Caco-2 (cell line): ENCODE results near the gene GATM. TPM values are rescaled to one million over a fixed set of nuclear protein-coding genes. Genes with fewer than 3 reads are reported as not detected.

ENCODE experiments used
- BruUV-seq: library from RNA; stranded (reverse); fragments of 400-500 nt; replicated peaks from 2 replicates; lab custom pipeline; 2021; lab: Mats Ljungman, UMichigan
- CTCF ChIA-PET: fragments of 300-600 bp; sonication (Branson Sonifier 250); formaldehyde crosslinking; loops from one replicate; lab custom pipeline; 2022; ENCODE audit warnings: antibody characterized with exemption; lab: Charles Lee
- POLR2A ChIA-PET: fragments of 300-600 bp; sonication (Branson Sonifier 250); formaldehyde crosslinking; loops from one replicate; lab custom pipeline; 2022; ENCODE audit warnings: antibody characterized with exemption; lab: Charles Lee
- DNase-seq, 2 experiments: peaks; one replicate each; pipeline versions ENCODE4 v3.0.0 to v3.0.0-alpha.2; 2020 to 2022
- H3K27me3 ChIP-seq: replicated peaks from 2 replicates; pipeline ENCODE4 v1.6.0; 2011; ENCODE audit warnings: low read length; ENCODE audit not compliant: control insufficient read depth, insufficient read depth
- H3K36me3 ChIP-seq: 2 replicates; pipeline ENCODE4 v1.5.1; 2011; ENCODE audit warnings: low read length; ENCODE audit not compliant: control insufficient read depth, insufficient read depth
- H3K4me1 ChIP-seq: fragments of 250-450 bp; sonication (Bioruptor Pico); 2 replicates; pipeline ENCODE4 v1.5.1; 2020; ENCODE audit warnings: mild to moderate bottlenecking
- H3K4me3 ChIP-seq: 2 replicates; pipeline ENCODE4 v1.5.1; 2011; ENCODE audit warnings: low read depth, mild to moderate bottlenecking, control low read depth, low read length
- H3K9me3 ChIP-seq: fragments of 250-450 bp; sonication (Bioruptor Pico); 2 replicates; pipeline ENCODE4 v1.5.1; 2020; ENCODE audit warnings: mild to moderate bottlenecking, moderate library complexity
- H3K27ac Mint-ChIP-seq: one replicate; pipeline ENCODE4 v1.8.0; 2022; ENCODE audit warnings: mixed read lengths; ENCODE audit not compliant: unreplicated experiment
- H3K27me3 Mint-ChIP-seq: one replicate; pipeline ENCODE4 v1.8.0; 2022; ENCODE audit warnings: mixed read lengths; ENCODE audit not compliant: insufficient read depth, unreplicated experiment
- H3K36me3 Mint-ChIP-seq: one replicate; pipeline ENCODE4 v1.8.0; 2022; ENCODE audit warnings: mild to moderate bottlenecking, mixed read lengths; ENCODE audit not compliant: insufficient read depth, unreplicated experiment
- H3K4me1 Mint-ChIP-seq: one replicate; pipeline ENCODE4 v1.8.0; 2022; ENCODE audit warnings: low read depth, mixed read lengths; ENCODE audit not compliant: unreplicated experiment
- H3K4me3 Mint-ChIP-seq: one replicate; pipeline ENCODE4 v1.8.0; 2022; ENCODE audit warnings: mild to moderate bottlenecking, moderate library complexity, mixed read lengths; ENCODE audit not compliant: unreplicated experiment
- H3K9me3 Mint-ChIP-seq: one replicate; pipeline ENCODE4 v1.8.0; 2022; ENCODE audit warnings: mixed read lengths; ENCODE audit not compliant: unreplicated experiment
- intact Hi-C: fragments of 100-400 bp; cut with micrococcal nuclease; formaldehyde crosslinking; loops from one replicate; pipeline ENCODE4 v1.10.0; 2022; ENCODE audit not compliant: unreplicated experiment
- total RNA-seq: library from RNA; stranded (reverse); gene quantifications from 2 replicates; pipeline ENCODE4 v1.2.3, GENCODE V29; 2022
- TF ChIP-seq, protein P1 (sequence below), 2 experiments: fragments of 200-600 bp in 1 of 2; IDR thresholded peaks; 1 replicate in 1 of 2; 2 replicates in 1 of 2; pipeline versions ENCODE4 v1.5.1 to v1.8.0; 2011 to 2022; ENCODE audit warnings: antibody characterized with exemption in 1 of 2, control low read depth in 1 of 2, inconsistent platforms in 1 of 2, low read depth in 1 of 2, low read length in 1 of 2, mild to moderate bottlenecking in 1 of 2, moderate library complexity in 1 of 2; ENCODE audit not compliant: insufficient read depth in 1 of 2, severe bottlenecking in 1 of 2, unreplicated experiment in 1 of 2

GATM gene
- total RNA-seq, 1 experiment from 2014 or later = 4.4 TPM

DNA sequence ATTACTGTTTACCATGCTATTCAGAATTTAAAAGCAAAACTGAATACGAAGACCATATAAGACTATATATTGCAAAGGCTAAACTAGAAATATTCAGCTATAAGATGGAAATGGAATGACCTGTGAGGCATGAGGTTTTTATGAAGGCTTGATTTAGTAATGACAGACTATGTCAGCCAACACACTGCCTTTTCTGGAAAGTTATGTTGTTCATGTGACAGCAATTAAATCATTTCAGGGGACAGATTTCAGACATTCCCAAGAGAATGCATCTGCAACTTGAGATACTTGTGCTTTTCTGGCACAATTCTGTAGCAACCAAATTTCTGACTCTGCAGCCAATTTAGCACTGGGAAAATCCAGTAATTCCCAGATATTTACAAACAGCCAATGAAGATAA is 8.6 kb upstream of the GATM start:
- Mint-ChIP-seq H3K9me3 (no peaks in the 10 kb centered on the region), H3K4me3 (no peak overlapping the region), H3K27ac (no peak overlapping the region), H3K36me3 (no peaks in the 10 kb centered on the region), H3K27me3 (no peaks in the 10 kb centered on the region), H3K4me1 (peaks cover 28% of the 10 kb centered on the region)
- CTCF ChIA-PET = interaction anchor here (0.6 to 0.7 kb wide), 2 partner anchors 15 to 42 kb away, joined by 4 to 8 read pairs; a partner anchor contains a TSS
- no TSS peak for BruUV-seq
- POLR2A ChIA-PET = no interaction called here
- no peaks in the 10 kb centered on the region for H3K9me3 ChIP-seq
- no peaks in the 10 kb centered on the region; the same call in 1 of the 2 replicates for H3K36me3 ChIP-seq
- intact Hi-C loops = loop anchor here (2.0 kb wide), 1 partner anchor 42 kb away; no protein-coding TSS in a partner anchor
- DNase-seq = no peak
- H3K27me3 ChIP-seq = no peaks in the 10 kb centered on the region
- peaks cover 54% of the 10 kb centered on the region for H3K4me1 ChIP-seq
- no peak overlapping the region for H3K4me3 ChIP-seq
- TF ChIP-seq, protein P1, sequence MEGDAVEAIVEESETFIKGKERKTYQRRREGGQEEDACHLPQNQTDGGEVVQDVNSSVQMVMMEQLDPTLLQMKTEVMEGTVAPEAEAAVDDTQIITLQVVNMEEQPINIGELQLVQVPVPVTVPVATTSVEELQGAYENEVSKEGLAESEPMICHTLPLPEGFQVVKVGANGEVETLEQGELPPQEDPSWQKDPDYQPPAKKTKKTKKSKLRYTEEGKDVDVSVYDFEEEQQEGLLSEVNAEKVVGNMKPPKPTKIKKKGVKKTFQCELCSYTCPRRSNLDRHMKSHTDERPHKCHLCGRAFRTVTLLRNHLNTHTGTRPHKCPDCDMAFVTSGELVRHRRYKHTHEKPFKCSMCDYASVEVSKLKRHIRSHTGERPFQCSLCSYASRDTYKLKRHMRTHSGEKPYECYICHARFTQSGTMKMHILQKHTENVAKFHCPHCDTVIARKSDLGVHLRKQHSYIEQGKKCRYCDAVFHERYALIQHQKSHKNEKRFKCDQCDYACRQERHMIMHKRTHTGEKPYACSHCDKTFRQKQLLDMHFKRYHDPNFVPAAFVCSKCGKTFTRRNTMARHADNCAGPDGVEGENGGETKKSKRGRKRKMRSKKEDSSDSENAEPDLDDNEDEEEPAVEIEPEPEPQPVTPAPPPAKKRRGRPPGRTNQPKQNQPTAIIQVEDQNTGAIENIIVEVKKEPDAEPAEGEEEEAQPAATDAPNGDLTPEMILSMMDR (IDR thresholded peaks at IDR 0.05; ENCODE audit: insufficient read depth in 1 of 2, low read depth in 1 of 2, low read length in 1 of 2, severe bottlenecking in 1 of 2, unreplicated experiment in 1 of 2) = no peak

DNA sequence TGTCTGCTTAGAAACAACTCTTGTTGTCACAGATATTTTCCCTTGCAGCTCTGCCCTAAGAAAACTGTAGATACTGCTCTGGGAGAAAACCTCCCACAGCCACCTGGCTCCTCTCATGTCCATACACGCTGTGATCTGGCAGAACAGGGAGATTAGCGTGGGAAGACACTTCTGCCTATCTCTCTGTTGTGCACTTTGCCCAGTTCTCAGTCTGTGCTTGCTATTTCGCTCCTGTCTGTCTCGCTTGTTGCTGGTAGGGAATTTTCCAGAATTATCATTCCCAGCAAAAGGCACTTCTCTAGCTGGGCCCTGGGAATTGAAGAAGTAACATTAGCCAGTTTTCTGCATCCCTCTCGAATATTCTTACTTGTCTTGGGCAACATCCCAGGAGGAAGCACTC is 8.1 kb upstream of the GATM start:
- ChIA-PET POLR2A (no interaction called here), CTCF (interaction anchor here (0.6 kb wide), 1 partner anchor 41 kb away, joined by 8 read pairs; no protein-coding TSS in a partner anchor)
- intact Hi-C loops = loop anchor here (2.0 kb wide), 1 partner anchor 42 kb away; no protein-coding TSS in a partner anchor
- Histone ChIP-seq H3K9me3 (no peaks in the 10 kb centered on the region), H3K27me3 (no peaks in the 10 kb centered on the region), H3K4me3 (no peak overlapping the region), H3K4me1 (peaks cover 54% of the 10 kb centered on the region), H3K36me3 (no peaks in the 10 kb centered on the region; the same call in 1 of the 2 replicates)
- Mint-ChIP-seq H3K36me3 (no peaks in the 10 kb centered on the region), H3K4me1 (peaks cover 33% of the 10 kb centered on the region), H3K27me3 (no peaks in the 10 kb centered on the region), H3K4me3 (peak overlapping the region; percentile 3), H3K9me3 (no peaks in the 10 kb centered on the region), H3K27ac (no peak overlapping the region)
- TF ChIP-seq, protein P1 (IDR thresholded peaks at IDR 0.05; ENCODE audit: insufficient read depth in 1 of 2, low read depth in 1 of 2, low read length in 1 of 2, severe bottlenecking in 1 of 2, unreplicated experiment in 1 of 2) = no peak
- no TSS peak for BruUV-seq
- peak in 1 of 2 experiments; percentile 46 for DNase-seq

GRCh38 chr15:45385590-45385989 is 7.2 kb upstream of the GATM start:
- Mint-ChIP-seq H3K4me3 (peak overlapping the region; percentile 13), H3K9me3 (no peaks in the 10 kb centered on the region), H3K36me3 (no peaks in the 10 kb centered on the region), H3K4me1 (peaks cover 41% of the 10 kb centered on the region), H3K27me3 (no peaks in the 10 kb centered on the region), H3K27ac (no peak overlapping the region)
- H3K4me1 ChIP-seq = peaks cover 57% of the 10 kb centered on the region
- peak in 1 of 2 experiments; percentile 14 for DNase-seq
- H3K27me3 ChIP-seq = no peaks in the 10 kb centered on the region
- H3K9me3 ChIP-seq = no peaks in the 10 kb centered on the region
- intact Hi-C loops = no loop called here
- H3K36me3 ChIP-seq = no peaks in the 10 kb centered on the region; the same call in 1 of the 2 replicates
- TF ChIP-seq, protein P1 (IDR thresholded peaks at IDR 0.05; ENCODE audit: insufficient read depth in 1 of 2, low read depth in 1 of 2, low read length in 1 of 2, severe bottlenecking in 1 of 2, unreplicated experiment in 1 of 2) = no peak
- H3K4me3 ChIP-seq = no peak overlapping the region
- ChIA-PET POLR2A (no interaction called here), CTCF (no interaction called here)
- no TSS peak for BruUV-seq
